Stimulated activated CD4-positive, alpha-beta T cell treated with anti-CD3 and anti-CD28 coated beads, TNF-alpha, amount 100 ng/mL, for 48 hours (primary cell): ENCODE measurements around the gene CIDEB.

ENCODE experiments used
- DNase-seq, 3 donors: peaks; one replicate each; pipeline ENCODE4 v3.0.0-alpha.2; 2020; ENCODE audit warnings: low read depth in 3 of 3

Gene CIDEB

DNA sequence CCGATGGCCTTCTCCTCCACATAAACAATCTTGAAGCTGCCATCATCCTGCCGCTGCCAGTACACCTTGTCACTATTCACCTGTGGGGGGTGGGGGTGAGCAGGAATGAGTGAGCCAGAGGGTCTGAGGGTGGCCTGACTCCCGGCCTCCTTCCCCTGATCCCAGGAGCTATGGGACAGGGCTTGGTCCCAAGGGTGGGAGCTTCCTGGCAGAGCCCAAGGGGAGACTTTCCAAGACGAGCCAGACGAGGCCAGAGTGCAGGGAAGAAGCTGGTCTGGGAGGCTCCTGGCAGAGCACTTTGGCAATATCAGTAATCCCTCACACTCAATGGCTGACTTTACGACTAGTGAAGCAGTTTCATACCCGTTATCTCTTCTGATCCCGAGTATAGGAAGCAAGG is 52.3 kb downstream of the CIDEB start:
- DNase-seq: no peak
